ENCODE results near the gene DDAH2.

- TF ChIP-seq POLR2A (IDR thresholded peaks at IDR 0.05) (no peak), CTCF (IDR thresholded peaks at IDR 0.05) (no peak)
Observed at GRCh38 chr6:31693535-31693934, 35.6 kb downstream of the DDAH2 start.

Data from sigmoid colon (tissue), 3 donors.